Lower lobe of right lung (tissue), 2 donors: Measurements from ENCODE around the gene DLD. TPM values are rescaled to one million over a fixed set of nuclear protein-coding genes. Genes with fewer than 3 reads are reported as not detected.
"Not testable (repeated sequence)": the region's sequence is repeated elsewhere in the genome, so short reads cannot be mapped to it uniquely, and the experiment has no call there.

Experiments used
- ATAC-seq, 2 donors: fragments of 200-7000 bp; cut with Tn5 transposase; one replicate each; pipeline ENCODE4 v1.9.1; 2020 to 2022; ENCODE audit warnings: mild to moderate bottlenecking in 2 of 2, moderate library complexity in 2 of 2
- DNase-seq: peaks from one replicate; pipeline ENCODE4 v3.0.0-alpha.2; 2020
- H3K27ac ChIP-seq: fragments of 200-600 bp; one replicate; pipeline ENCODE4 v1.8.0; 2022
- H3K27me3 ChIP-seq: fragments of 200-600 bp; one replicate; pipeline ENCODE4 v1.8.0; 2022; ENCODE audit warnings: low read depth
- H3K36me3 ChIP-seq: fragments of 200-600 bp; one replicate; pipeline ENCODE4 v1.8.0; 2022; ENCODE audit warnings: mild to moderate bottlenecking
- H3K4me1 ChIP-seq: fragments of 200-600 bp; one replicate; pipeline ENCODE4 v1.8.0; 2022
- H3K4me3 ChIP-seq: fragments of 200-600 bp; one replicate; pipeline ENCODE4 v1.8.0; 2022; ENCODE audit warnings: mild to moderate bottlenecking
- H3K9me3 ChIP-seq: fragments of 200-600 bp; one replicate; pipeline ENCODE4 v1.8.0; 2022
- CTCF ChIP-seq: fragments of 200-600 bp; IDR thresholded peaks from one replicate; pipeline ENCODE4 v1.8.0; 2022; ENCODE audit warnings: antibody characterized with exemption, mild to moderate bottlenecking
- intact Hi-C: fragments of 100-400 bp; cut with DNase I; formaldehyde crosslinking; loops from one replicate; pipeline ENCODE4 v1.11.0; 2022
- total RNA-seq: library from RNA; stranded (reverse); fragmentation: NEBNext Ultra II Directional; extraction: Animal tissue kit (Norgen Biotek cat#: 25700); gene quantifications from one replicate; pipeline ENCODE4 v1.2.1, GENCODE V29; 2021
- donor health status: DM: no; HTN: yes; CAD: no; lungs with severe emphysema.

The DLD gene
- total RNA-seq, 1 donor from 2014 or later: 64.1 TPM

GRCh38 chr7:107953265-107953923 is 62.4 kb downstream of the DLD start:
- intact Hi-C loops: no loop called here

GRCh38 chr7:107953924-107954303 is 62.9 kb downstream of the DLD start:
- ATAC-seq (no peak), DNase-seq (no peak)
- no peak for TF ChIP-seq CTCF
- no peak overlapping the region for H3K27ac ChIP-seq
- H3K4me3 ChIP-seq: no peak overlapping the region
- peaks cover 31% of the 10 kb centered on the region for H3K4me1 ChIP-seq
- H3K9me3 ChIP-seq: no peaks in the 10 kb centered on the region
- H3K36me3 ChIP-seq: peaks cover 71% of the 10 kb centered on the region
- intact Hi-C loops: no loop called here
- H3K27me3 ChIP-seq: no peaks in the 10 kb centered on the region

More at GRCh38 chr7:107953265-107953923, 62.4 kb downstream of the DLD start:
- TF ChIP-seq CTCF: no peak
- DNase-seq (no peak), ATAC-seq (no peak)
- H3K4me3 ChIP-seq: no peak overlapping the region
- peaks cover 32% of the 10 kb centered on the region for H3K4me1 ChIP-seq
- H3K36me3 ChIP-seq: peaks cover 70% of the 10 kb centered on the region
- no peak overlapping the region for H3K27ac ChIP-seq
- H3K27me3 ChIP-seq: no peaks in the 10 kb centered on the region
- no peaks in the 10 kb centered on the region for H3K9me3 ChIP-seq

- intact Hi-C loops: no loop called here
- no peak for ATAC-seq
Measured at GRCh38 chr7:107955394-107955793, 64.4 kb downstream of the DLD start.

GRCh38 chr7:107956950-107957349 is 66.0 kb downstream of the DLD start:
- peaks cover 16% of the 10 kb centered on the region for H3K4me1 ChIP-seq
- DNase-seq, intact Hi-C loops, ATAC-seq, H3K27me3 ChIP-seq, H3K9me3 ChIP-seq, H3K4me3 ChIP-seq: not testable (repeated sequence)
- peaks cover 79% of the 10 kb centered on the region for H3K36me3 ChIP-seq
- H3K27ac ChIP-seq: peak overlapping the region; percentile 55

More at GRCh38 chr7:107955394-107955793, 64.4 kb downstream of the DLD start:
- Histone ChIP-seq H3K36me3 (peaks cover 79% of the 10 kb centered on the region), H3K4me3 (no peak overlapping the region), H3K27me3 (no peaks in the 10 kb centered on the region), H3K9me3 (no peaks in the 10 kb centered on the region), H3K4me1 (peaks cover 23% of the 10 kb centered on the region), H3K27ac (no peak overlapping the region)
- no peak for TF ChIP-seq CTCF
- no peak for DNase-seq

- Histone ChIP-seq H3K4me3 (no peak overlapping the region), H3K27me3 (no peaks in the 10 kb centered on the region), H3K4me1 (peaks cover 12% of the 10 kb centered on the region), H3K9me3 (no peaks in the 10 kb centered on the region), H3K36me3 (peaks cover 80% of the 10 kb centered on the region), H3K27ac (peak overlapping the region; percentile 33)
- ATAC-seq (no peak), DNase-seq (no peak)
- intact Hi-C loops: no loop called here
- TF ChIP-seq CTCF: no peak
Measured at GRCh38 chr7:107957436-107957835, 66.5 kb downstream of the DLD start.

- intact Hi-C loops: no loop called here
- DNase-seq (no peak), ATAC-seq (peak; percentile 67 to 73)
- no peaks in the 10 kb centered on the region for H3K27me3 ChIP-seq
- peaks cover 79% of the 10 kb centered on the region for H3K36me3 ChIP-seq
- TF ChIP-seq CTCF: no peak
- H3K4me1 ChIP-seq: peaks cover 12% of the 10 kb centered on the region
- no peak overlapping the region for H3K27ac ChIP-seq
- H3K9me3 ChIP-seq: no peaks in the 10 kb centered on the region
- no peak overlapping the region for H3K4me3 ChIP-seq
Measured at GRCh38 chr7:107958764-107959526, 68.0 kb downstream of the DLD start.
